Measurements from ENCODE around the gene ASPM.

ASPM gene

GRCh38 chr1:197073978-197074377 lies 72.5 kb downstream of the ASPM start:
- no peak for ATAC-seq
- TF ChIP-seq ZC3H10 (CRISPR knock-in tag; IDR thresholded peaks at IDR 0.05) (no peak), CSDC2 (CRISPR knock-in tag; IDR thresholded peaks at IDR 0.05) (no peak), SNAI2 (CRISPR knock-in tag; IDR thresholded peaks at IDR 0.05) (no peak), BACH2 (CRISPR knock-in tag; IDR thresholded peaks at IDR 0.05; ENCODE audit: borderline replicate concordance) (no peak), ZNF70 (CRISPR knock-in tag; IDR thresholded peaks at IDR 0.05) (no peak), CREB5 (CRISPR knock-in tag; IDR thresholded peaks at IDR 0.05; ENCODE audit: low read depth) (no peak), RARB (CRISPR knock-in tag; IDR thresholded peaks at IDR 0.05) (no peak), PATZ1 (CRISPR knock-in tag; IDR thresholded peaks at IDR 0.05; ENCODE audit: borderline replicate concordance) (no peak)

GRCh38 chr1:197067457-197067818 lies 79.0 kb downstream of the ASPM start:
- ATAC-seq = no peak
- TF ChIP-seq ZFP3 (CRISPR knock-in tag; IDR thresholded peaks at IDR 0.05) = no peak
- no peak for TF ChIP-seq RARB (CRISPR knock-in tag; IDR thresholded peaks at IDR 0.05)
- no peak for TF ChIP-seq ZNF565 (CRISPR knock-in tag; conservative IDR thresholded peaks at IDR 0.05; ENCODE audit: low read depth)
- TF ChIP-seq CSRNP3 (CRISPR knock-in tag; IDR thresholded peaks at IDR 0.05) = no peak
- no peak for TF ChIP-seq ZC3H10 (CRISPR knock-in tag; IDR thresholded peaks at IDR 0.05)
- no peak for TF ChIP-seq ZNF70 (CRISPR knock-in tag; IDR thresholded peaks at IDR 0.05)
- TF ChIP-seq ESRRG (CRISPR knock-in tag; IDR thresholded peaks at IDR 0.05) = no peak

- ATAC-seq = no peak
- TF ChIP-seq POU6F1 (CRISPR knock-in tag; IDR thresholded peaks at IDR 0.05; ENCODE audit: borderline replicate concordance, low read depth) (no peak), ESRRG (CRISPR knock-in tag; IDR thresholded peaks at IDR 0.05) (no peak), SNAI2 (CRISPR knock-in tag; IDR thresholded peaks at IDR 0.05) (no peak)
Observed at GRCh38 chr1:197066719-197067456, 79.6 kb downstream of the ASPM start, which contains the start of gene F13B. F13B (minus strand) TSS chr1:197067260; CDS start chr1:197067223, 37 bp downstream.

GRCh38 chr1:197066277-197066676 lies 80.2 kb downstream of the ASPM start:
- ATAC-seq = no peak
- no peak for TF ChIP-seq ZNF8 (CRISPR knock-in tag; IDR thresholded peaks at IDR 0.05)
- no peak for TF ChIP-seq RARB (CRISPR knock-in tag; IDR thresholded peaks at IDR 0.05)
- no peak for TF ChIP-seq TOX (CRISPR knock-in tag; IDR thresholded peaks at IDR 0.05; ENCODE audit: borderline replicate concordance)
- no peak for TF ChIP-seq ZNF565 (CRISPR knock-in tag; conservative IDR thresholded peaks at IDR 0.05; ENCODE audit: low read depth)
- TF ChIP-seq CSDC2 (CRISPR knock-in tag; IDR thresholded peaks at IDR 0.05) = no peak
- TF ChIP-seq ZNF70 (CRISPR knock-in tag; IDR thresholded peaks at IDR 0.05) = no peak
- TF ChIP-seq TSHZ2 (CRISPR knock-in tag; IDR thresholded peaks at IDR 0.05) = no peak
- no peak for TF ChIP-seq ZFP30 (CRISPR knock-in tag; IDR thresholded peaks at IDR 0.05)
- TF ChIP-seq PATZ1 (CRISPR knock-in tag; IDR thresholded peaks at IDR 0.05; ENCODE audit: borderline replicate concordance) = no peak
- no peak for TF ChIP-seq GLIS3 (CRISPR knock-in tag; IDR thresholded peaks at IDR 0.05)
- no peak for TF ChIP-seq CREB5 (CRISPR knock-in tag; IDR thresholded peaks at IDR 0.05; ENCODE audit: low read depth)
- no peak for TF ChIP-seq ISL1 (CRISPR knock-in tag; IDR thresholded peaks at IDR 0.05)
- no peak for TF ChIP-seq OSR1 (CRISPR knock-in tag; IDR thresholded peaks at IDR 0.05)
- TF ChIP-seq ARNTL (CRISPR knock-in tag; IDR thresholded peaks at IDR 0.05; ENCODE audit: borderline replicate concordance, low read depth) = no peak
- TF ChIP-seq ZFP3 (CRISPR knock-in tag; IDR thresholded peaks at IDR 0.05) = no peak

All from SK-N-SH treated with all-trans-retinoic acid at 6 μM for 48 hours (cell line).